IPS-18c (cell line): ENCODE data around the gene LDLRAD4.

Experiments
- H3K4me3 ChIP-seq: 2 replicates; pipeline ENCODE4 v1.7.0; 2013; ENCODE audit warnings: low read depth, mild to moderate bottlenecking, low read length, moderate library complexity; ENCODE audit not compliant: insufficient read depth
- H3K9me3 ChIP-seq: one replicate; pipeline ENCODE4 v1.6.1; 2013; ENCODE audit warnings: mild to moderate bottlenecking, low read length, moderate library complexity; ENCODE audit not compliant: control insufficient read depth, insufficient read depth

LDLRAD4 gene

DNA sequence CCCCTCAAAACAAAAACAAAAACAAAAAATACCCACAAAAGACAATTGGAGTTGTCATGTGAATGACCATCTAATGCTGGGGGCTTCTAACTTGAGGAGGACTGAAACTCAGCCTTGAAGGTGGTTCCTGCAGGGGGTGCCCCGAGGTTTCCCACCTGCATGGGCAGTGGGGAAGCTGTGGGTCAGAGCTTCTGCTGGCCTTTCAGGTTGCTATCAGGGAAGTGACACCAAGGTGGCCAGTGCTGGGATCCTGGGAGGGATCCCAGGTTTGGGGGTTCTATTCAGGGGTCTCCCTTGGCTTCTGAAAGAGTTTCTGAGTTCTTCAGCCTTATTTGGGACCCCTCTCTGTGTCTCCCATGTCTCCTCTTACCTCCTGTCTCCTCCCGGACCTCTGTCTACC lies 62.8 kb downstream of the LDLRAD4 start:
- no peak overlapping the region for H3K4me3 ChIP-seq
- no peaks in the 10 kb centered on the region for H3K9me3 ChIP-seq

DNA sequence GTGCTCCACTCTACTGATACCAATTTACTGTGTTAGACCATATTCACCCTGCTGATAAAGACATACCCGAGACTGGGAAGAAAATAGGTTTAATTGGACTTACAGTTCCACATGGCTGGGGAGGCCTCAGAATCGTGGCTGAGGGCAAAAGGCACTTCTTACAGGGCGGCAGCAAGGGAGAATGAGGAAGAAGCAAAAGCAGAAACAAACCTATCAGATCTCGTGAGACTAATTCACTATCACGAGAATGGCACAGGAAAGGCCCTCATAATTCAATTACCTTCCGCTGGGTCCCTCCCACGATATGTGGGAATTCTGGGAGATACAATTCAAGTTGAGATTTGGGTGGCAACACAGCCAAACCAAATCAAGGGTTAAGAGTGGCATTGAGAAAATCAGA lies 65.2 kb downstream of the LDLRAD4 start:
- no peaks in the 10 kb centered on the region for H3K9me3 ChIP-seq
- no peak overlapping the region for H3K4me3 ChIP-seq

DNA sequence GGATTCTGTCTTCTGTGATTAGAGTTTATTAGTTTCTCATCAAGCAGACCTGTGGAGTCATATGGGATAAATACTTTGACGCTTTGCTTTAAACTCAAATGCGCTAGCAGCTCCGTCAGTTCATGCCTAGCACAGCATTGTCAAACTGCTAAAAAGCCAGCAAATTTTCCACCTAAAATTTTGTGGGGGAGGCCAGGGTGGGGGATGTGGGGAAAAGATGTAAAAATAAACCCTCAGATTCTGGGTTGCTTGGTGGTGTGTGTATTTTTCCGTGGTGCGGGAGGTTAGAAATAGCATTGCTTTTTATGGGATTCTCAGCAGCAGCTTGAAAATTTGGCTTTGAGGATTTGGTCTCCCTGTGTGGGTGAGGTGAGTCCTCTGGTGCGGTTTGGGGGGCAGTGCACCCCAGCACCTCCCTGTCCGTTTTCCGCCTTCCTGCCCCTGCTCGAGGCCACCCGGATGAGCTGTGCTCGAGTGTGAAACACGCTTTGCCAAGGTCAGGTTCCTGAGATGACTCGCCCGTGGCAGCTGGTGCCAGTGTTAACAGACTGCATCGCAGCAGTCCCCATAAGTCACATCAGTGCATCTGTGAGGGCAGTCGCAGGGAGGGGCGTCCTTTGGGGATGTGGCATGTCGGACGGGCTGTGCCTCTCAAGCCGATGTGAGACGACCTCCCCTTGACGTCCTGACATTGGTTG lies 65.9 kb downstream of the LDLRAD4 start:
- no peak overlapping the region for H3K4me3 ChIP-seq
- no peaks in the 10 kb centered on the region for H3K9me3 ChIP-seq

DNA sequence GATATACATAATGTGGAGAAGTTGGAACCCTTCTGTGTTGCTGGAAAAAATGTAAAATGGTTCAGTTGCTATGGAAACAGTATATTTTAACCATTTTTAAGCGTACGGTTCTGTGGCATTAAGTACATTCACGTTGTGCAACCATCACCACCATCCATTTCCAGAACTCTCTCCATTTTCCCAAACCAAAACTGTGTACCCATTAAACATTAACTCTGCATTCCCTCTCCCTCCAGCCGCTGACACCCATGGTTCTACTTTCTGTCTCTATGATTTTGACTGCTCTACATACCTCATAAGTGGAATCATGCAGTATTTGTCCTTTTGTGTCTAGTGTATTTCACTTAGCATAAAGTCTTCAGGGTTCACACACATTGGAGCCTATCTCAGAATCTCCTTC lies 67.3 kb downstream of the LDLRAD4 start:
- no peak overlapping the region for H3K4me3 ChIP-seq
- H3K9me3 ChIP-seq, result no peaks in the 10 kb centered on the region

DNA sequence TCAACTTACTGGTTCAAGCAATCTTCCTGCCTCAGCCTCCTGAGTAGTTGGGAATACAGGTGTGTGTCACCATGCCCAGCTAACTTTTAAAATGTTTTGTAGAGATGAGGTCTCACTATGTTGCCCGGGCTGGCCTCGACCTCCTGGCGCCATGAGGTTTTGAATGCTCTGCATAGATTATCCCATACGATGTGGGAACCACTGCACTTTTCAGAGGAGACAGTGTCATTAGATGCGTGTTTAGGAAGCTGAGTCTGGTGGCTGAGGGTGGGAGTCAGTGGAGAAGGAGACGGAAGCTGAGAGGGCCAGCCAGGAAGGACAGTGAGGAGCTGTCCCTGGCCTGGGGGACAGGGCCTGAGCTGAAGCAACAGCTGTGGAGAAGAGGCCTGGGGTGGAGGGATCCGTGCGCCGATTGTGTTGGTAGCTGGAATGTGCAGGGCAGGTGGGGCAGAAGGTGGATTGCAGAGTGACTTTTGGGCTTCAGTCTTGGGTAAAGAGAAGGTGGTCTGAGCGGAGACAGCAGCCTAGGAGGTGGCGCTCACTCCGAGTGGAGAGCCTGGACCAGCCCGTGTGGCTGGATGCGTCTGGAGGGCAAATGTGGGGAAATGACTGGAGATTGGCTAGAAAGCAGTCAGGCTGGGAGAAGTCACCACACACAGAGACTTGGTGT lies 68.0 kb downstream of the LDLRAD4 start:
- Histone ChIP-seq H3K4me3 (no peak overlapping the region), H3K9me3 (no peaks in the 10 kb centered on the region)

DNA sequence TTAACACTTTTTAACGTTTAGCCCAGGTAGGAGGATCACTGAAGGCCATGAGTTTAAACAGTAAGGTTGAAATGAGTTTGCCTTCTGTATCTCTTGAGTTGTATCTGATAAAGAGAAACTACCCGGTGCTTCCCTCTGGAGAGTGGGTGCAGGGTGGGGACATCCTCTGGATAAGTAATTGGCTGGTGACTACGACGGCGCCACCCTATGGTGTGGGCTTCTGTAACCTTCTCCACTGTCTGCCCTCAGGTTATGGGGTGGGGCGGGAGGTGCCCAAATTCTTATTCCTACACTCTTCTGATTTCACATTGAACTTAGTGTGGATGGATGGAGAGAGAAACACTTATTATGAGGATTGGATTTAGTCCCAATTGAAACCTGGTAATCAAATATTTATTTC lies 68.8 kb downstream of the LDLRAD4 start:
- Histone ChIP-seq H3K4me3 (no peak overlapping the region), H3K9me3 (no peaks in the 10 kb centered on the region)

DNA sequence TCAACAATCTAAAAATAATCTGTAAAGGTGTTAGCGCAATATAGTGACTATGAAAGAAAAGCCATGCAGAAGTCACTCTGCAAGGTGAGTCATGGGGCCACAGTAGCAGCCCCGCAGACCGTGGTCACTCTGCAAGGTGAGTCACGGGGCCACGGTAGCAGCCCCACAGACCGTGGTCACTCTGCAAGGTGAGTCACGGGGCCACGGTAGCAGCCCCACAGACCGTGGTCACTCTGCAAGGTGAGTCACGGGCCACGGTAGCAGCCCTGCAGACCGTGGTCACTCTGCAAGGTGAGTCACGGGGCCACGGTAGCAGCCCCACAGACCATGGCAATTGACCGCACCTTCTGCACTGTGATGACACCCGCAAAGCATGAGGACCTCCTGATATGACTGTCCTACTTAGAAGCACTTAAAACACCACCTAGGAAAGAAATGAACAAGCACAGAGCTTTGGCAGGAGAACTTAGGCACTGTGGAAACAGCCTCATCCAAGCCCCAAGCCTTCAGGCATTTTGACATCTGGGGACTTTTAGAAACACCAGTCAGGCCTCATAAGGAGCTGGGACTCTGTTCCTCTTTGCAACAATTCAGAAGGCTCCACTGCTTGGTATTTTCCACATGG lies 70.1 kb downstream of the LDLRAD4 start:
- Histone ChIP-seq H3K4me3 (no peak overlapping the region), H3K9me3 (no peaks in the 10 kb centered on the region)

DNA sequence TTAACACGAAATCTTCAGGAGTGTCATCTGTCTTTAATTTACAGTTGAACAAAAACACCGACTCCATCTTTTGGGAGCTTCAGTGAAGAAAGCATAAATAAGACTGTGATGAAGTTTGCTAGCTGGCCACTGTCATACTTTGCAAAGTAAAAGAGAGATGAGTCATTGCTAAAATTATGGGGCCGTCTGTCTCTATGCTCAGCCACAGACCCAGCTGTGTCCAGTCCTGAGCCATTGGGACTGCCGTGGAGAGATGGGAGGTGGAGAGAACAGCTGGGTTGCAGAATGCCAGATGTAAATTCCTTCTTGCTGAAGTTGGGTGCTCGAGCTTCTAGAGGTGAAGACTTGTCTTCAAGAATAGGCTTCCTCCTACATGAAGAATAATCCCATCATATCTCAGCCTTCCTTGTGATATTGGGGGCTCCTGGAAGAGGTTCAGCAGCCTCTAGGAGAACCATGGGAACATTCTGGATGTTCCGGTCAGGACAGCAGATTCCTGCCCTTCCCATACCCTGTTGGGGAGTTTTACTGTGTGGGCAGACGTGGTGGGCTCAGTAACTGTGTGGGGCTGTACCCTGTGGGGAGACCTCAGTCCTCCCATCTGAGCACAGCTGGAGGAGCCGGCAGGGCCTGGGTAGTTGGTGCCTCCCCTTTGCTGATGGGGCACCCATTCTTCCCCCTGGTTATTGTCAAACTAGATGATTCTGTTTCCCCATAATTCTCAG lies 71.1 kb downstream of the LDLRAD4 start:
- Histone ChIP-seq H3K9me3 (no peaks in the 10 kb centered on the region), H3K4me3 (no peak overlapping the region)

DNA sequence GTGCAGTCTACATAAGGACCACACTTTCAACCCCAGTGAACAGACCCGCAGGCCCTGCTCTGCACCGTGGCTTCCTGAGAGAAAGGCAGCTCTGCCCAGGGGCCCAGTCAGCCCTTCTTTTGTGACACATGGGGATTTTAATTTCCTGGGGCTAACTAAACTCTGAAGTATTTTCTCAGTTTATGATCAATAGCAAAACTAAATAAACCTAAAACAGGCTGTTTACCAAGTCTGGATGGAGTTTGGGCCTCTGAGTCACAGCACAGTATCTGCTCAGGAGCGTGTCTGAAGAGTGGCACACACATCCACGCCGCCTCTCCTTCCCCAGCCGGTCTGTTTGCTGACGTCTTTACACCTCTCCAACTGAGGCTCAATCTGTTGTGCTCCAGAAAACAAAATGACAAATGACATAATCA lies 72.3 kb downstream of the LDLRAD4 start:
- no peaks in the 10 kb centered on the region for H3K9me3 ChIP-seq
- H3K4me3 ChIP-seq, result no peak overlapping the region

DNA sequence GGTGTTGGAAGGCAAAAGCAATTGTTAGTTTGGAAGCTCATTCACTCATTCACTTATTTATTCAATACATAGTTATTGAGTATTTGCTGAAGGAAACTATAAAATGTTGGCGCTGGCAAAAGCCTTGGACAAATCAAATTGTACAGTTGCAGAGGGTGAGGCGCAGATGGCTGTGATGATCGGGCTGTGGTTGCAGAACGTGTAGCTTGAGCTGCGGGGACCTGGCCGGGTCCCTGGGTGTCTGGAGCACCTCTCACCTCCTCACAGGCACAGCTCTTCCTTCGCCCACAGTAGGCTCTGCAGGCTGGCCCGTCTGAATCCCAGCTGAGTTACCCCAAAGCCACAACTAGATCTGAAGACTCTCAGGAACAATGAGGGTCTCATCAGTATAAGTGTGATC lies 72.7 kb downstream of the LDLRAD4 start:
- H3K9me3 ChIP-seq, result no peaks in the 10 kb centered on the region
- H3K4me3 ChIP-seq, result no peak overlapping the region

DNA sequence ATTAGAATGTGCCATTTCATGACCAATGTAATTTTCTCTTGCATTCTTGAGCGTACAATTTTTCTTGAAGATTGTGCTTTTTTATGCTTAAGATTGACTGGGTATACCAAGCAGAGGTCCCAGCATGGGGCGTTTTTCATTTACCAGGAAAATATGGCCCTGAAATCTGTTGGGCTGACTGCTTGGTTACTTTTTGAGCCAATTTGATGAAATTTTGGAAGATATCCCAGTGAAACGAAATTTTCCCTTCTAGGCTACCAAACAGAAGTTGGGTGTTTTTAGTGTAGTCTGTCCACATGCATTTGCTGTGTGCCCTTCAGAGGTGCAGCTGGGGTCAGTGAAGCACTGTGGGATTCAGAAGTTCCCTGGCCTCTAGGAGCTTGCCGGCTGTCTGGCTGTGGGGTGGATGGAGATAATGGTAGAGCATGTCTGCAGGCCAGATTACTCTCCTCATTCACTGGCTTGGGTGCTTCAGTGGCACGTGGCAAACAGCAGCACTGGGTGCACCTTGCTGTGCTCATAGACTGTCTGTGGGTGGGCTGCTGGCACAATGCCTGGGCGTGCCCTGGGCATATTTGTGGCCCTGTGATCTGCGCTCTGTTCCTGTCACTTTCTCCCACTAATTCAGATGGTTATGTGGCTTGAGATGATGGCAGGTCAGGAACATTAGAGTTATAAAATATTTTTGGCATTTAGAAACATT lies 73.3 kb downstream of the LDLRAD4 start:
- no peaks in the 10 kb centered on the region for H3K9me3 ChIP-seq
- H3K4me3 ChIP-seq, result no peak overlapping the region

DNA sequence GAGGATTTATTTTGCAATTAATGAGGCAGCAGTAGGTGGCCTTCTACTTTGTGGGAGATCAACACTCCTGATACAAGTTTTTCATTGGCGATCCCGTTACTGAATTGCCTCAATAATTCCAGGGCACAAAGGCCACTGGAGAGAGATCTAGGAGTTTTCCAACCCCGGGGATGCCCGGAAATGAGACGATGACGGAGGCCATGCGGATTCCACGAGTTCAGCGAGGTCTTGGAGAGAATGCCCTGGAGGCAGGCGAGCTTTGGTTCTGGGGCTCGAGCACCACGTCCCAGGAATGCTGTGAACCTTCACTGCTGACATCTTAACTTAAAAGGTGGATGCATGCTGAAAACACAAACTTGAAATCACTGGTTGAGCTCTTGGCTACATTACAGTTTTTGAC lies 74.2 kb downstream of the LDLRAD4 start:
- no peaks in the 10 kb centered on the region for H3K9me3 ChIP-seq
- no peak overlapping the region for H3K4me3 ChIP-seq

DNA sequence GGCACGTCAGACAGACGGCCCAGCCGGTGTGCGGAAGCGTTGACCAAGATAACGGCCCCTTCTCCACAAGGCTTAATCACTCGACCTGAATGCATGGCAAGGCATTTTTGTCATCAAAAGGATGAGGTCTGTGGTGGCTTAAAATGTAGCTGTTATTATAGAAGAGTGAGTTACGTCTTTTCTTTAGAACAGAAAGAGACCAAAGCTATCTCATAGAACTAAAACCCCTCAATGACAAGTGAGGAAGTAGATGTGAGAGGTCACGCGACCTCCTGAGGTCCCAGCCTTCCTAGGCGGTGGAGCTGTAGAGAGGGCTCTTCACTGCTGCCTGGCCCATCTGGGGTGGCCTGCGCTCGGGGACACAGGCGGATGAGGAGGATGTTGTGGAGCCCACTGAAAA lies 75.7 kb downstream of the LDLRAD4 start:
- Histone ChIP-seq H3K9me3 (no peaks in the 10 kb centered on the region), H3K4me3 (no peak overlapping the region)

DNA sequence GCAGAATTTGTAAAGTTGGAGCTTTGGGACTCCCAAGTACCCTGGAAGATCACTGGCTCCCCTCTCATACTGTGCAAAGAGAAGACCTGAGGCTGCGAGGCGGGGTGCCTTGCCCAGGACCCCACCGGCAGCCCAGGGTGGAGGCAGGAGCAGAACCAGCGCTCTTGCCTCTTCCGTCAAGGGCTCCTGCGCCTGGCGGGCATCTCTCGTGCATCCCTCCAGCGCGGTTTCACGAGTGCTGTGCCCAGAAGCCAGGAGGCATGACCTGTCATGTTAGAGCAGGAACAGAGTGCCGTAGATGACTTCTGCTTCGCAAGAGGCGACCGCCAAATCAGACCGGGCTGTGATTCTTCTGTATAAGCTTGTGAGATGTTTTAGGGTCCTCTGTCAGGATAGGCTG lies 77.3 kb downstream of the LDLRAD4 start:
- no peak overlapping the region for H3K4me3 ChIP-seq
- no peaks in the 10 kb centered on the region for H3K9me3 ChIP-seq

DNA sequence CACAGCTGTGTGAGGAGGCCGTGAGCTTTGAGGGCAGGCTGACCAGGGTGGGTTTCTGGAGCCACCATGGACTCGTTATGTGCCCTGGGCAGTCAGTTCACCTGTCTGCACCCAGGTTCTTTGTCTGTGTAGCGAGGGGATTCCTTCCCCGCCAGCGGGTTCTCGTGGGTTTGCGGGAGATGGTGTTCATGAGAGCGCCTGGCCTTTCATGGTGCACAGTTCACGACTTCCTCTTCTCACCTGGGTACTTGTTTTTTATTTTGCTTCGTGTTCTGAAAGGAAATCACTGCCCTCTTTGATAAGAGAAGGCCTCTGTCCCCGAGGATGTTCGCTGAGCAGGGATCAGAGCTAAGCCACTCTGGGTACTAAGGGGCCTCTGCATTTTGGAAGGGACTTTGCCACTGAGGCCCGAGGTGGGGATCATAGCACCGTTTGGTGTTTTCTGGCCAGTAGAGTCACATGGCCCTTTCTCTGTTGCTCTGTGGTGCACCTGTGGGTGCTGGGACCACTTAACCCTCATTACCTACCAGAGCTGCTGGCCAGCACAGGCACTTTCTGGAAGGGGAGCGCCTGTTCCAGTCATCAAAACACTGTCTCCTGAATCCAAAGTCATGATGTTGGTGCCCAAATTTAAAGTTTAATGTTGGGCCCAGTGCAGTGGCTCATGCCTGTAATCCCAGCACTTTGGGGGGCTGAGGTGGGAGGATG lies 78.5 kb downstream of the LDLRAD4 start:
- H3K9me3 ChIP-seq, result no peaks in the 10 kb centered on the region
- no peak overlapping the region for H3K4me3 ChIP-seq

DNA sequence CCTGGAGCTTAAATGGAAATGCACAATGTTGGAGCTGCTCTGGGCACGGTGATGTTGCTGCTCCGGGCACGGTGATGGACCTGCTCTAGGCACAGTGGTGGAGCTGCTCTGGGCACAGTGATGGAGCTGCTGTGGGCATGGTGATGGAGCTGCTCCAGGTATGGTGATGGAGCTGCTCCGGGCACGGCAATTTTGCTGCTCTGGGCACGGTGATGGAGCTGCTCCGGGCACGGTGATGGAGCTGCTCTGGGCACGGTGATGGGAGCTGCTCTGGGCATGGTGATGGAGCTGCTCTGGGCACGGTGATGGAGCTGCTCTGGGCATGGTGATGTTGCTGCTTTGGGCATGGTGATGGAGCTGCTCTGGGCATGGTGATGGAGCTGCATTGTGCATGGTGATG lies 79.7 kb downstream of the LDLRAD4 start:
- Histone ChIP-seq H3K9me3 (no peaks in the 10 kb centered on the region), H3K4me3 (no peak overlapping the region)

DNA sequence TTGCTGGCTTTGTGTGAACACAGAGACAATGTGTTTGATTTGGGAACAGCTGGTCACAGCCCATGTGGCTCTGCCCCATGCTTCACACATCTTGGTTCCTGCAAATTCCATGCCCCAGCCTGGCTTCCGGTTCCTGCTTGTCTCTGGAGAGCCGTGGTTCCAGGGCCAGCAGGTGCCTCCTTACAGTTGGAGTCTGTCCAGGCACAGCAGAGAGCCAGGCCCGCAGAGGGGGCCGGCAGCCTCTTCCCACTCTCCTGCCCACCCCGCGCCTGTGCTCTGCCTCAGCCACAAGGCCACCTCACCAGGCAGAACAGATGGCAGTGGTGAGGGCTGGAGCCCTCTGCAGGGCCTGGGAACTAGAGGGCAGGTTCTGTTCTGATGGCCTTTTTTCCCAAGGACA lies 81.5 kb downstream of the LDLRAD4 start:
- no peaks in the 10 kb centered on the region for H3K9me3 ChIP-seq
- H3K4me3 ChIP-seq, result no peak overlapping the region
